Measurements from ENCODE around the gene CPXM2. TPM values are rescaled to one million over a fixed set of nuclear protein-coding genes. Genes with fewer than 3 reads are reported as not detected.

Gene CPXM2
- total RNA-seq, 1 experiment from 2014 or later, result not detected

- in situ Hi-C loops (cut with HindIII; ENCODE audit: low sequenced_read_pairs), result no loop called here
Measured at GRCh38 chr10:123858077-123858681, 33.4 kb downstream of the CPXM2 start.

DNA sequence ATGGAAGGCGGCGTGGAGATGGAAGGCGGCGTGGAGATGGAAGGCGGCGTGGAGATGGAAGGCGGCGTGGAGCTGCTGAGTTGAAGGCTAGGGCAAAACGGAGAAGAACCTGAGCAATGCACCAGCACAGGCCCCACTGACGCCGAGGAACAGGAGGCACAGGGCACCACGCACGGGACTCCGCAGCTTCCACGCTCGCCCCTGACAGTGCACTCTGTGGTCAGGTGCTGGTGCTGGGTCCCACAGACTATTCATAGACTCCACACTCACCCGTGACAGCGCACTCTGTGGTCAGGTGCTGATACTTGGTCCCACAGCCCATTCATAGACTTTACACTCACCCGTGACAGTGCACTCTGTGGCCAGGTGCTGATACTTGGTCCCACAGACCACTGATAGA lies 34.0 kb downstream of the CPXM2 start:
- in situ Hi-C loops (cut with HindIII; ENCODE audit: low sequenced_read_pairs), result no loop called here
- DNase-seq (ENCODE audit: low spot score), result no peak

More at GRCh38 chr10:123858077-123858681, 33.4 kb downstream of the CPXM2 start:
- no peak for DNase-seq (ENCODE audit: low spot score)

DNA sequence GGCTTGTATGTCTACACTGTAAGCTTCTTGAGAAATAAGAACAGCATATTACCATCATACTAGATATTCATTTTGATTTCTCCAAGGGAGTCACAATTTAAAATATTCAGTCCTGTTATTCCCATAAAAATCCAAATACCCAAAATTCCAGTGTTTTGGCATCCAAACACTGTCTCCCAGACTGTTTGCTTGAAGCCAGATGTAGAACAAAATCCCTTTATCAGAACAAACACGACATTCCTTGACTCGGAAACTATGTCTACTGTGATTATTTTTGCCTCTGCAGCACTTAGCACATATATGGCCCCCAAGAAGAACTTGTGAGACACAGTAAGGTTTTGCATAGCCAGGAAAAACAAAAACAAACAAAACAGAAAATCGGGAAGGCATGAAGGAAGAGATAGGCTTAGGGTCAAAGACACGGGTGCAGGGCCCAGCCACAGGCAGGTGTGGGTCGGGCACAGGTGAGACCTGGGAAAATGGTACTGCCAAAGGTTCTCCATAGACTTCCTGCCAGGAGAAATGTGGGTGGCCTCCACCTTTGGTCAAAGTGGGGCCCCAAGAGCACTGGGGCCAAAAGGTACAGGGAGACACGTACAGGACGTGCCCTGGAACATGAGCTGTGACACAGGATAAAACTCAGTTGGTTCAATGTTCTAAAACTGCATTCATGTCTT lies 36.5 kb downstream of the CPXM2 start:
- no peak for DNase-seq (ENCODE audit: low spot score)
- in situ Hi-C loops (cut with HindIII; ENCODE audit: low sequenced_read_pairs), result no loop called here

DNA sequence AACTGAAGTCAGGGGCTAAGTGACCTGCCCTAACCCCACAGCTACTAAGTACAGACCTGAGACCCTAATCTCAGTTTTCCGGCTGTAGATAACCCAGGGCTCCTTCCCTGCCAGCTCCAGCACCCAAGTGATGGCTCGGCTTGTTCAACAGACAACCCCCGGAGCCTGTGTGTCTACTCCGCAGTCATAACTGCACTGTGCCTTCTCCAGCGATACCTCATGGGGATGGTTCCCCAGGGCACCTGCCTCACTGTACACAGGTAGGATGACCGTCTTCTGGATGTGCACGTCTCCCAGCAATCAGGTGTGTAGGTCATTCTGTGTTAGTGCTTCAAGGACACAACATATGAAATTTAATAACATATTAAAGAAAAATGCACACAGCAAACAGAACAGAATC lies 37.1 kb downstream of the CPXM2 start:
- DNase-seq (ENCODE audit: low spot score), result no peak
- in situ Hi-C loops (cut with HindIII; ENCODE audit: low sequenced_read_pairs), result no loop called here

GRCh38 chr10:123854003-123854402 lies 37.6 kb downstream of the CPXM2 start:
- in situ Hi-C loops (cut with HindIII; ENCODE audit: low sequenced_read_pairs), result no loop called here
- no peak for DNase-seq (ENCODE audit: low spot score)

DNA sequence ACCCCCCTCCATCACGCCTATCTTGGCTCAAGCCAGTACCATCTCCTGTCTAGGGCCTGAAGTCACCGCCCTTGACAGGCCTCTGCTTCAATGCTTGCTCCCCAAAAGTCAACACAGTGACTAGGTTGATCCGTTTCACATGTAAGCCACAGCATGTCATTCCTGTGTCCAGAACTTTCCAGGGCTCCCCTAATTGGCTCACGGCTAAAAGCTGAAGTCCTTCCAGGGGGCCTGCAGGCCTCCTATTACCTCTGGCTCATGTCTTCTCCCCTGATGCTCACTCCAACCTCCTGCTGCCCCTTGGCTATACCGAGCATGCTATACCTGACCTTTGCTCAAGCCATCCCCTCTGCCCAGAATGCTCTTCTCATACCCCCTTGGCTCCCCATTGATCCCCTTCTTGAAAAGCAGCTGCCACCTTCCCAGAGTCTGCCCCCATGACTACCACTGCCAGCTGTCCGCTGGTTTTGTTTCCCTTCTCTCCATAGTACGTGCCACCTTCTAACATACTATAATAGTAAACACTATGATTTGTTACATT lies 39.1 kb downstream of the CPXM2 start:
- DNase-seq (ENCODE audit: low spot score), result no peak
- in situ Hi-C loops (cut with HindIII; ENCODE audit: low sequenced_read_pairs), result no loop called here

- DNase-seq (ENCODE audit: low spot score), result no peak
- in situ Hi-C loops (cut with HindIII; ENCODE audit: low sequenced_read_pairs), result no loop called here
Measured at GRCh38 chr10:123848564-123849457, 42.8 kb downstream of the CPXM2 start.

DNA sequence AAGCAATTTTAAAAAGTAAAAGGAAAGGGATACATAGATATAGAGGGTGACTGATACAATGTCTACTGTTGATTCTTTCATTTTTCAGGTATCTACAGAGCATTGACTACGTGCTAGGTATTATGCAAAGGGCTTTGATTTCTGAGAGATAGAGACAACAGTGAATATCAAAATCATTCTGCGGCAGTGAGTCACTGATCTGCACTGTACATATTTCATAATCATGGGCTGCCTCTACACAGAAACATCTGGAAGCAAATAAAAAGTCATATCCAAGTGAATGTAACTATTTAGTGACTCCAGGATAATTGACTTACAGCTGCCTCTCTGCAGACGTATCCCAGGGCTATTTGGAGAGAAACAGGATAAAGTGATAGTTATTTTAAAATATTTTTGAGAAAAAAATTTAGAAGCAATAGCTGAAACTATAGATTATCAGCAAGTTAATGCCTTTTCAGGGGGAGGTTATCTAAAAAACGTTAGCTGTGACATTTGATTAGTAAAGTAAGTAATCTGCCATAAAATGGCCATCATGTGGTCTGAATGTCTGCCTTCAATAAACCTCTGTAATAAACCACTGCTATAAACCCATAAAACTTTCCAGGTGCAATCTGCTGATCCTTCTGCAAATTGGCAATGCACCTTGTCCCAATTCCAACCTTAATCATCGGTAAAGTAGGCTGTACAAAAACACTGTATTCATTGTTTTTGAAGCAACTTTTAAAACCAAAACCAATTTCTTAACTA lies 43.7 kb downstream of the CPXM2 start:
- in situ Hi-C loops (cut with HindIII; ENCODE audit: low sequenced_read_pairs), result no loop called here
- DNase-seq (ENCODE audit: low spot score), result no peak

GRCh38 chr10:123843835-123844234 lies 47.8 kb downstream of the CPXM2 start:
- DNase-seq (ENCODE audit: low spot score), result no peak
- in situ Hi-C loops (cut with HindIII; ENCODE audit: low sequenced_read_pairs), result no loop called here

- in situ Hi-C loops (cut with HindIII; ENCODE audit: low sequenced_read_pairs), result no loop called here
Measured at GRCh38 chr10:123842692-123843385, 48.8 kb downstream of the CPXM2 start.

GRCh38 chr10:123841560-123841959 lies 50.0 kb downstream of the CPXM2 start:
- in situ Hi-C loops (cut with HindIII; ENCODE audit: low sequenced_read_pairs), result no loop called here

More at GRCh38 chr10:123842692-123843385, 48.8 kb downstream of the CPXM2 start:
- DNase-seq (ENCODE audit: low spot score), result no peak

DNA sequence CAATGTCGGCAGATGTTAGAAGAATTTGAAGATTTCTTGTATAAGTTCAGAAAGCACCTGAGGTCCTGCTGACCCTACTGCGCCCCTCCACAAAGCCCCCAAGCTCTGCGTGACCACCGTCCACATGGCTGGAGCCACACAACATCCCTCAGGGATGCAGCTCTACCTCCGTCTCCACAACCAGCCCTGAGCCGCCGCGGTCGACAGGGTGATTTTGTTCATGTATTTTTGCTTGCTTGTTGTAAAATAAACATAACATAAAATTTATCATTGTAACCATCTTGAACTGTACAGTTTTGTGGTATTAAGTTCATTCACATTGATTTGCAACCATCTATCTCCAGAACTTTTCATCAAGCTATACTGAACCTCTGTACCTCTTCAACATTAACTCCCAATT lies 50.5 kb downstream of the CPXM2 start:
- in situ Hi-C loops (cut with HindIII; ENCODE audit: low sequenced_read_pairs), result no loop called here
- DNase-seq (ENCODE audit: low spot score), result no peak

More at GRCh38 chr10:123841560-123841959, 50.0 kb downstream of the CPXM2 start:
- DNase-seq (ENCODE audit: low spot score), result no peak

GRCh38 chr10:123840714-123841113 lies 50.9 kb downstream of the CPXM2 start:
- in situ Hi-C loops (cut with HindIII; ENCODE audit: low sequenced_read_pairs), result no loop called here
- DNase-seq (ENCODE audit: low spot score), result no peak

GRCh38 chr10:123838596-123839310 lies 52.9 kb downstream of the CPXM2 start:
- no peak for DNase-seq (ENCODE audit: low spot score)
- in situ Hi-C loops (cut with HindIII; ENCODE audit: low sequenced_read_pairs), result no loop called here

DNA sequence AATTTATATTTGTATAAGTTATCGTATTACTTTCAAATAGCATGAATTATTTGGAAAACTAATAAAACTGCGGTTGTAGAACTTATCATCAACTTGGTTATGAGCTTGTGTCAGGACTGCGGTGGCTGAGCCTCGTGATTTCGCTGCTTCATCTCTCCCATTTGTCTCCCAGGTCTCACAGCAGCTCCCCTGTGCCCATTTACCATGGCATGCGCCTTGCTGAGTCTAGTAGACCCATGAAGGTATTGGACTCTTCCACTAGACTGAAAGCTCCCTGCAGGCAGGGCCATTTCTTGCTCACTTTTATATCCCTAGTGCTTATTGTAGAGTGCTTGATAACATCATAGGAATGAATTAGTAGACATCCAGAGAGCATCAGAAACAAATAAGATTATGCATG lies 53.9 kb downstream of the CPXM2 start:
- in situ Hi-C loops (cut with HindIII; ENCODE audit: low sequenced_read_pairs), result no loop called here
- DNase-seq (ENCODE audit: low spot score), result no peak

- in situ Hi-C loops (cut with HindIII; ENCODE audit: low sequenced_read_pairs), result no loop called here
Measured at GRCh38 chr10:123836418-123837145, 55.0 kb downstream of the CPXM2 start.

DNA sequence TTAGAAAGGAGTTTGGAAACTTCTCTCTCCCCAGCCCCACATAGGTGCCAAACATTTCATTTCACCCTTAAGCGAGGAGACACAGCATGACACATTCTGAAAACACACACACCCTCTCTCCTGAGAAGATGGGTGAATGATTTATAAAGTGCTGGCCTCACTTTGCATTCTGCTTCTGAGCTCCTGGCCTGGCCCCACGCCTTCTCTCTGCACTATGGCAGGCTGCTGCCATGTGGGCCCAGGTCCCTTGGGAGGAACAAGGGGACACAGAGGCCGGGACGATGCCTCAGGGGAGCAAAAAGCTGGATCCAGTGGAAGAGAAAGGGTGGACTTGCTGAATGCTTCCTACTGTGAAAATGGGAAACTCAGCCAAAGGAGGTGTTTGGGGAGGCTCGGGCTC lies 56.0 kb downstream of the CPXM2 start:
- in situ Hi-C loops (cut with HindIII; ENCODE audit: low sequenced_read_pairs), result no loop called here
- no peak for DNase-seq (ENCODE audit: low spot score)

More at GRCh38 chr10:123836418-123837145, 55.0 kb downstream of the CPXM2 start:
- no peak for DNase-seq (ENCODE audit: low spot score)
